WTC11 (cell line): Measurements from ENCODE around the gene UBE2D2. TPM values are rescaled to one million over a fixed set of nuclear protein-coding genes. Genes with fewer than 3 reads are reported as not detected.

Experiments used
- ATAC-seq: fragments of 200-7000 bp; cut with Tn5 transposase; 2 replicates; pipeline ENCODE4 v1.10.0; 2021; ENCODE audit warnings: mild to moderate bottlenecking, moderate library complexity
- CTCF ChIA-PET: fragments of 300-600 bp; sonication (Branson Sonifier 250); formaldehyde crosslinking; loops from one replicate; lab custom pipeline; 2021; ENCODE audit warnings: antibody characterized with exemption; lab: Charles Lee
- POLR2A ChIA-PET: fragments of 350-600 bp; sonication (Branson Sonifier 250); formaldehyde crosslinking; loops from one replicate; lab custom pipeline; 2021; ENCODE audit warnings: antibody characterized with exemption; lab: Charles Lee
- DNase-seq: peaks from one replicate; pipeline ENCODE4 v3.0.0; 2021; ENCODE audit warnings: low spot score
- H3K27ac Mint-ChIP-seq: 2 replicates; pipeline ENCODE4 v1.8.0; 2021; ENCODE audit warnings: mixed read lengths
- H3K27me3 Mint-ChIP-seq: 2 replicates; pipeline ENCODE4 v1.8.0; 2021; ENCODE audit warnings: low read depth, mild to moderate bottlenecking, moderate library complexity, mixed read lengths
- H3K36me3 Mint-ChIP-seq: 2 replicates; pipeline ENCODE4 v1.8.0; 2021; ENCODE audit warnings: mixed read lengths
- H3K4me1 Mint-ChIP-seq: 2 replicates; pipeline ENCODE4 v1.8.0; 2022; ENCODE audit warnings: mixed read lengths
- H3K4me3 Mint-ChIP-seq: 2 replicates; pipeline ENCODE4 v1.8.0; 2021; ENCODE audit warnings: mild to moderate bottlenecking, moderate library complexity, mixed read lengths
- H3K9me3 Mint-ChIP-seq: 2 replicates; pipeline ENCODE4 v1.8.0; 2021; ENCODE audit warnings: mixed read lengths
- ATF6 ChIP-seq: sonication (generic); formaldehyde crosslinking; IDR thresholded peaks from 2 replicates; pipeline ENCODE4 v1.8.1; 2023; ENCODE audit warnings: mild to moderate bottlenecking, missing genetic modification reagents
- CDX4 ChIP-seq: fragments of 250-450 bp; sonication (Bioruptor Pico); IDR thresholded peaks from 2 replicates; pipeline ENCODE4 v1.9.0; 2021; ENCODE audit warnings: moderate library complexity, mild to moderate bottlenecking, inconsistent platforms, borderline replicate concordance
- GTF2I ChIP-seq: fragments of 250-450 bp; sonication (Bioruptor Pico); conservative IDR thresholded peaks from 2 replicates; pipeline ENCODE4 v1.4.0; 2021; ENCODE audit warnings: mild to moderate bottlenecking
- KAT7 ChIP-seq: sonication (generic); formaldehyde crosslinking; IDR thresholded peaks from 2 replicates; pipeline ENCODE4 v1.8.1; 2023; ENCODE audit warnings: missing genetic modification reagents, mild to moderate bottlenecking, borderline replicate concordance
- MAX ChIP-seq: sonication (generic); formaldehyde crosslinking; IDR thresholded peaks from 2 replicates; pipeline ENCODE4 v1.8.0; 2022; ENCODE audit warnings: mild to moderate bottlenecking, missing genetic modification reagents
- NR2C2 ChIP-seq: sonication (generic); formaldehyde crosslinking; IDR thresholded peaks from 2 replicates; pipeline ENCODE4 v1.8.0; 2022; ENCODE audit warnings: mild to moderate bottlenecking, missing genetic modification reagents
- PRDM15 ChIP-seq: sonication (generic); formaldehyde crosslinking; IDR thresholded peaks from 2 replicates; pipeline ENCODE4 v1.8.0; 2022; ENCODE audit warnings: missing genetic modification reagents
- RELA ChIP-seq: sonication (generic); formaldehyde crosslinking; IDR thresholded peaks from 2 replicates; pipeline ENCODE4 v1.8.1; 2022; ENCODE audit warnings: missing genetic modification reagents, mild to moderate bottlenecking, borderline replicate concordance
- ZBTB43 ChIP-seq: sonication (generic); formaldehyde crosslinking; IDR thresholded peaks from 2 replicates; pipeline ENCODE4 v1.8.1; 2023; ENCODE audit warnings: mild to moderate bottlenecking, missing genetic modification reagents
- ZNF219 ChIP-seq: sonication (generic); formaldehyde crosslinking; IDR thresholded peaks from 2 replicates; pipeline ENCODE4 v1.8.0; 2023; ENCODE audit warnings: missing genetic modification reagents, mild to moderate bottlenecking, borderline replicate concordance
- ZNF281 ChIP-seq: sonication (generic); formaldehyde crosslinking; IDR thresholded peaks from 2 replicates; pipeline ENCODE4 v1.8.0; 2023; ENCODE audit warnings: mild to moderate bottlenecking, missing genetic modification reagents
- ZNF425 ChIP-seq: fragments of 250-450 bp; sonication (Bioruptor Pico); conservative IDR thresholded peaks from 2 replicates; pipeline ENCODE4 v1.9.0; 2021; ENCODE audit warnings: mild to moderate bottlenecking
- ZNF671 ChIP-seq: fragments of 250-450 bp; sonication (Bioruptor Pico); IDR thresholded peaks from 2 replicates; pipeline ENCODE4 v1.8.0; 2021; ENCODE audit warnings: mild to moderate bottlenecking
- total RNA-seq: library from RNA; stranded (reverse); gene quantifications from 3 replicates; pipeline ENCODE4 v1.2.3, GENCODE V29; 2021

UBE2D2 gene
- total RNA-seq, 1 experiment from 2014 or later = 183 TPM

- no peaks in the 10 kb centered on the region; the same call in 1 of the 2 replicates for H3K36me3 Mint-ChIP-seq
- POLR2A ChIA-PET = interaction anchor here (1.9 kb wide), 1 partner anchor 21 kb away, joined by 5 read pairs; the partner anchor contains the start of gene CXXC5
- H3K27ac Mint-ChIP-seq = peak overlapping the region; percentile 36; the same call in 1 of the 2 replicates
- ATAC-seq = no peak
- H3K4me3 Mint-ChIP-seq = no peak overlapping the region
- H3K4me1 Mint-ChIP-seq = peaks cover 73% of the 10 kb centered on the region
- no peak for DNase-seq
- CTCF ChIA-PET = interaction anchor here (0.8 to 3.1 kb wide), 6 partner anchors 11 to 106 kb away, joined by 3 to 29 read pairs (median 8); no protein-coding TSS in a partner anchor
- no peaks in the 10 kb centered on the region for H3K27me3 Mint-ChIP-seq
- no peak for TF ChIP-seq ZNF425 (CRISPR knock-in tag)
- TF ChIP-seq, all 79 proteins: peak for 0
- H3K9me3 Mint-ChIP-seq = no peaks in the 10 kb centered on the region
Observed at GRCh38 chr5:139668924-139669661, 108.0 kb downstream of the UBE2D2 start.

GRCh38 chr5:139669662-139670368 lies 108.7 kb downstream of the UBE2D2 start:
- Mint-ChIP-seq H3K27ac (peak overlapping the region; percentile 59; the same call in 1 of the 2 replicates), H3K4me3 (no peak overlapping the region), H3K36me3 (no peaks in the 10 kb centered on the region; the same call in 1 of the 2 replicates), H3K9me3 (no peaks in the 10 kb centered on the region), H3K4me1 (peaks cover 70% of the 10 kb centered on the region), H3K27me3 (no peaks in the 10 kb centered on the region)
- no peak for TF ChIP-seq GTF2I (CRISPR knock-in tag)
- no peak for TF ChIP-seq CDX4 (CRISPR knock-in tag)
- TF ChIP-seq MAX (CRISPR knock-in tag) = no peak
- TF ChIP-seq ZBTB43 (CRISPR knock-in tag) = no peak
- TF ChIP-seq NR2C2 (CRISPR knock-in tag) = no peak
- TF ChIP-seq ZNF281 (CRISPR knock-in tag) = no peak
- no peak for TF ChIP-seq KAT7 (CRISPR knock-in tag)
- ATAC-seq (no peak), DNase-seq (no peak)
- ChIA-PET CTCF (interaction anchor here (1.0 to 3.1 kb wide), 10 partner anchors 10 to 96 kb away, joined by 3 to 29 read pairs (median 10); partner anchors contain the start of gene CXXC5), POLR2A (interaction anchor here (0.9 to 1.9 kb wide), 3 partner anchors 22 to 41 kb away, joined by 3 to 5 read pairs (median 3); partner anchors contain the start of gene CXXC5)

- ATAC-seq = 0 out of 2 replicates have a peak, but pooled peaks have one; percentile 6
- Mint-ChIP-seq H3K27ac (peak overlapping the region; percentile 59), H3K4me3 (no peak overlapping the region), H3K9me3 (no peaks in the 10 kb centered on the region), H3K4me1 (peaks cover 71% of the 10 kb centered on the region), H3K36me3 (no peaks in the 10 kb centered on the region; the same call in 1 of the 2 replicates), H3K27me3 (no peaks in the 10 kb centered on the region)
- CTCF ChIA-PET = interaction anchor here (0.9 to 3.1 kb wide), 19 partner anchors 11 to 117 kb away, joined by 3 to 29 read pairs (median 7); partner anchors contain the start of gene CXXC5
- DNase-seq = no peak
- POLR2A ChIA-PET = interaction anchor here (0.6 to 1.9 kb wide), 4 partner anchors 21 to 41 kb away, joined by 3 to 5 read pairs (median 3); partner anchors contain the start of gene CXXC5
- no peak for TF ChIP-seq ATF6 (CRISPR knock-in tag)
- no peak for TF ChIP-seq ZNF219 (CRISPR knock-in tag)
- TF ChIP-seq PRDM15 = no peak
- no peak for TF ChIP-seq ZNF671 (CRISPR knock-in tag)
- no peak for TF ChIP-seq RELA
Observed at GRCh38 chr5:139670369-139671095, 109.4 kb downstream of the UBE2D2 start.
